Lower leg skin (tissue), 3 donors: ENCODE data around the gene RPH3AL.

ENCODE experiments used
- CTCF ChIP-seq, 3 donors: fragments of 450-650 bp; IDR thresholded peaks; one replicate each; pipeline ENCODE4 v1.5.1; 2016; ENCODE audit warnings: antibody characterized with exemption in 3 of 3, mild to moderate bottlenecking in 3 of 3, moderate library complexity in 2 of 3
- POLR2A ChIP-seq, 2 donors: fragments of 450-650 bp; IDR thresholded peaks; one replicate each; pipeline ENCODE4 v1.6.1; 2016 to 2017; ENCODE audit warnings: antibody characterized with exemption in 2 of 2, mild to moderate bottlenecking in 1 of 2, moderate library complexity in 1 of 2

GRCh38 chr17:263271-263670 lies 89.3 kb downstream of the RPH3AL start:
- TF ChIP-seq CTCF (IDR thresholded peaks at IDR 0.05): no peak
- no peak for TF ChIP-seq POLR2A (IDR thresholded peaks at IDR 0.05)
